Stimulated activated CD4-positive, alpha-beta T cell treated with anti-CD3 and anti-CD28 coated beads, Interleukin-15, amount 100 ng/mL, for 1 hour (primary cell): ENCODE measurements around the gene TMEM45B.
"Not testable (repeated sequence)": the region's sequence is repeated elsewhere in the genome, so short reads cannot be mapped to it uniquely, and the experiment has no call there.

Source experiments
- DNase-seq, 2 donors: peaks; one replicate each; pipeline ENCODE4 v3.0.0-alpha.2; 2020; ENCODE audit warnings: low read depth in 1 of 2, low spot score in 1 of 2

TMEM45B gene

DNA sequence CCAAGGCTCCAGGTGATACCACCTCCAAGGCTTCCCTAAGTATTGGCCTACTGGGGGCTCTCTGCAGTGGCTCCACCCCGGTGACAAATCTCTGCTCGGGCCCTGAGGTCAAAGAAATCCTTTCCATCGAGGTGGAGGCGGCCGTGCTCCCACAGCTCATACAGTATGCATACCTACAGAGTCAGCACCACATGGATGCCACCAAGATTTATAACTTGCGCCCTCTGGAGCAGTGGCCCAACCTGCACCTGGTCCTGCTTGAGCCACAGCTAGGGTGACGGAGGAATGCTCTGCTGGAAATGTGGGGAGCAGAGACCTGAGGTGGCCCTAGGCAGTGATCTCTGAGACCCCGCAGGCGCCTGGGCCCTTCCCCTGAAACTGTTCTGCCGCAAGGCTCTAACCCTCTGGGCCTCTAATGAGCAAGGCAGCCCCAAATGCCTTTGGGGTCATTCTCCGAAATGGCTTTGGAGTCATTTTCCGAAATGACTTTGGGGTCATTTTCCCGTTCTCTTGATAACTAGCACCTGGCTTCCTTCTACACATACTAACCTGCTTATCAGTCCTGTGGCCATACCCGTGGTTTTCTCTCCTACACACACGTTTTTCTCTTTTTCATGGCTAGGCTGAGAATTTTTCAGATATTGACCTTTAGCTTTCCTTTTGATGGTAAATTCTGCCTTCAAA lies 33.9 kb downstream of the TMEM45B start:
- DNase-seq = no peak

DNA sequence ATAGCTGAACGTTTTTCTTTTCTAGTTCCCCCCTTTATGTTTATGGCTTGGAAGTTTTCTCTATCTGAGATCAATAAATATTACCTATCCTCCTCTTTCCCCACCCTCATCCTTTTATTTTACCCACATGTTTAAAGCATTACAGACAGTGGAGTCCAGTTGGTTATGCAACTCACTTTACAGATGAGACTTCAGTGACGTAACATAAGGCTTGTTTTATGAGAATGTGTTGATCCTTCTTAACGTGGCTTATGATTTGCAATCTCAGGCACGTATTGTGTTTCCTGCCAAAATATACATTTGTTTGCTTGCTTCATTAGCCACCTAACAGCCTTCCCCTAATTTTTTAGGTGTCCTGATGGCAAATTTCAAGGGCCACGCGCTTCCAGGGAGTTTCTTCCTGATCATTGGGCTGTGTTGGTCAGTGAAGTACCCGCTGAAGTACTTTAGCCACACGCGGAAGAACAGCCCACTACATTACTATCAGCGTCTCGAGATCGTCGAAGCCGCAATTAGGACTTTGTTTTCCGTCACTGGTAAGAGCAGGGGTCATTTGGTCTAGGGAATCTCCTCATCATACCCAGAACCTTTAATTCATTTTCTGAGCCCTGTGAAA lies 36.6 kb downstream of the TMEM45B start:
- DNase-seq = no peak

- peak; percentile 4 to 45 for DNase-seq
These were observed 38.0 kb downstream of the TMEM45B start for GRCh38 chr11:129853518-129854231.

GRCh38 chr11:129854232-129854805 lies 38.7 kb downstream of the TMEM45B start:
- DNase-seq = no peak

DNA sequence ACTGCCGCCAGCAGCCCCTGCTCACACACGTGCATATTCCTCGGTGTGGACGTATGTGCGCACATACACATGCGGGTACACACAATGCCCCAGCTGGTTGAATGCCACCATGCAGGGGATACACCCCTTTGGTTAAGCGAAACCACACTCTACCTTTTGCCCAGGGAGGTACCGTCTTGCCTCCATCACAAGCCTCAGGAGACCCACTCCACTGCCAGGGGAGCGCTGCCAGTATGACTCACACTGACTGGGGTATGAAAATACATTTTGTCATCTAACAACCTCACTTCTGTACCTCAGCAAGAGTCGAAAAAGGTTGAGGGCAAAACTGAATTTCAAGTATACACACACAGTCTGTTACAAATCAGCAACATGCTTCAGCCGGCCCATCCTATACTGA lies 39.4 kb downstream of the TMEM45B start:
- DNase-seq = no peak

GRCh38 chr11:129856036-129856435 lies 40.4 kb downstream of the TMEM45B start:
- no peak for DNase-seq

GRCh38 chr11:129861702-129862522 lies 46.3 kb downstream of the TMEM45B start:
- no peak for DNase-seq

DNA sequence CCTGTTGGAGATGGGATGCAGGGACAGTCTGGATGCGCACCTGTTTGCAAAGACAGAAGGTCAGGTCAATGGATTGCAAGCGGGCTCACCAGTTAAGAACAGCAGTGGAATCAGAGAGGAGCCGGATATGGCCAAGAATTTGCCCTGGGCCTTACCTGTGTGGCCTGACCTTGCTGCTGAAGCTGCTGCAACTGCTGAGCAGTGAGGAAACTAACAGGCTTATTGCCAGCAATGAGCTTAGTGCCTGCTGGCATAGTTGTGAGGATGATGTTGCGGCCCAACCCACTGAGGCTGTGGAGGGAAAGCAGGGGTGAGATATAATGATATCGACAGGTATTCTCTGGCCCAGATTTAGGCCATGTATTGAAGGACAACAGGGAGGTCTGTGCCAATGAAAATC lies 49.2 kb downstream of the TMEM45B start:
- no peak for DNase-seq

- no peak for DNase-seq
These were observed 50.1 kb downstream of the TMEM45B start for GRCh38 chr11:129865701-129866100.

DNA sequence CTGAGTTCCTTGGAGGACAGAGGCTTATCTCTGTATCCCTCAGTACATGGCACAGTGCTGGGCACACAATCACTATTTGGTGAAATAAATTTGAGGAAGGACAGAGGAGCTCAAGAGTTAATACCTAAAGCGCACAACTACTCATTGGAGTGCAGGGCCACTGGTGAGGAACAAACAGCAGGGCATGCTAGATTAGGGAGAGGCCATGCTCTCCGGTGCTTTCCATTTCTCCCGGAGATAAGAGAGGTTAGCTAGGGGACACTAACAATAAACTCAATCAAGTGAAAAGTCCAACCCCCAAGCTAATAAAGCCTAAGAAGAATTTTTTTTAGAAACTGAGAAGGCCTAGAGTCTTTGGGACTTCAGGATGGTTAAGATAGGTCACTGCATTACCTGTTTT lies 50.7 kb downstream of the TMEM45B start:
- no peak for DNase-seq

DNA sequence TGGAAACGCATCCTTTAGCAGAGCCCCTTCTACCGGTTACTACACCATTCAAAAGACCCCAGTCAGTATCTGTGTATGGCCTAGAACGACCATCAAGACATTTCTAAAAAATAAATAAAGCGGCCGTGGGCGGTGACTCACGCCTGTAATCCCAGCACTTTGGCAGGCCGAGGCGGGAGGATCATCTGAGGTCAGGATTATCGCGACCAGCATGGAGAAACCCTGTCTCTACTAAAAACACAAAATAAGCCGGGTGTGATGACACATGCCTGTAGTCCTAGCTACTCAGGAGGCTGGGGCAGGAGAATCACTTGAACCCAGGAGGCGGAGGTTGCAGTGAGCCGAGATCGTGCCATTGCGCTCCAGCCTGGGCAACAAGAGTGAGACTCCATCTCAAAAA lies 53.0 kb downstream of the TMEM45B start:
- DNase-seq = not testable (repeated sequence)

DNA sequence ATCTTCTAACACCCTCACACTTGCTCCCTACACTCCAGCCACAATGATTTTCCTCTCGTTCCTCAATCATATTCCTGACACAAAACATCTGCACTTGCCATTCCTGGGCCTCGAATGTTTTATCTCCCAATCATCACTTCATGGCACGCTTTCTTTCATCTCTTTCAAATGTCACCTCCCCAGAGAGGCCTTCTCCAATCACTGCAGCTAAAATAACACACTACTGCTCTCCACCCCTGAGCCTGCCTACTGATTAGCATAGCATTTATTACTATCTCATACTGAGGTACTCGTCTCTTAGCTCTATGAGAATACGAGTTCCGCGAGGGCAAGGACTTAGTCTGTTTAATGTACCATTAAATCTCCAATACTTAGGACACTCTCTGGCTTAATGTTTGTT lies 56.3 kb downstream of the TMEM45B start:
- DNase-seq = no peak

DNA sequence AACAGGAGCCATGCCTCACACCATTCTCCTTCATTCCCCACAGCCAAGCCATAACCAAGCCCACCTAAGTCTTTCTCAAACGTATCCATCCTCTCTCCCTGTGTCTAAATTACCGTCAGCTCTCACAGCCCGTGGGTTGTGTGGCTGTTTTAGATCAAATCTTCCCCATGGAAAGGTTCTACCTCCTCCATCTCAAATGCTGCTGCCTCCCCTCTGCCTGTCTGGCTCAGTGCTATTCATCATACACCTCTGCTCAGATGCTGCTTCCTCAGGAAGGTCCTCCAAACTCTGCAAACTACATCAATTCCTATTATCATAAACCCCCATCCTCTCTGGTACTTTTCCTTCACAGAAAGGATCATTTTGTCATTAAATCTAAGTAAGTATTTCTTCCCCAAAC lies 64.7 kb downstream of the TMEM45B start:
- DNase-seq = no peak

DNA sequence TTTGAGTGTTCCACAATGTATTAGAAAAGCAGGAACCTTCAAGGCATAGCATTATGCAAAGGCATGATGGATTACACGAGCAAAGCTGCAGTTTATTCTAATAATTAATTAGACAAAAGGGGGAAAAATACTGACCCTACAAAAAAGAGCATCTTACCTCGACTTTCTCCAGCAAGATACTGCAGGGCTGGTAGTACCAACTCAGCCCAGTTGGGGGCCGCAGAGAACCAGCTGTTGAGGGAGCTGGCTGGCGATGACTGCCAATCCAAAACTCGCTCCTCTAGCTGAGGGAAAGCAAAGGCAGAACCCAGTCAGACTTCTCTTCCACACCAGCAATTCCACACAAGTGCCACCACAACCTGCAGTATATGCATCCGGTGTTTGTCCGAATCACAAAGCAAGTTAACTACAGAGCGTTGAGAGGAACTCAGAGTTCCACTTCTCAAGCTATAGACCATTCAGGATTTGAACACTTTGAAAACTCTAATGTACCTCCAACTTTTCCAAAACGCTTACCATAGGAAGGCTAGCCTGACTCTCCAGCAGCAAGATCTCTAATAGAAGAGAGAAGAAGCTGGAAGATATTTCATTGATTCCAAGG lies 66.0 kb downstream of the TMEM45B start:
- peak; percentile 13 to 30 for DNase-seq

GRCh38 chr11:129884581-129884980 lies 68.9 kb downstream of the TMEM45B start:
- no peak for DNase-seq

- no peak for DNase-seq
These were observed 69.7 kb downstream of the TMEM45B start for GRCh38 chr11:129885381-129885780.

GRCh38 chr11:129888451-129888850 lies 72.8 kb downstream of the TMEM45B start:
- DNase-seq = no peak

GRCh38 chr11:129894278-129895125 lies 78.9 kb downstream of the TMEM45B start:
- DNase-seq = no peak

- peak; percentile 81 to 91 for DNase-seq
These were observed 79.7 kb downstream of the TMEM45B start, which contains the start of gene NFRKB for GRCh38 chr11:129895126-129896041. NFRKB (minus strand) TSS chr11:129895578; CDS start chr11:129892849, 2,729 bp downstream.
